CD14-positive monocyte (primary cell): ENCODE results near the gene MYO15B. TPM values are rescaled to one million over a fixed set of nuclear protein-coding genes. Genes with fewer than 3 reads are reported as not detected.

Experiments used
- DNase-seq, 3 donors: peaks; one replicate each; pipeline ENCODE4 v3.0.0-alpha.2; 2011 to 2022
- H2AFZ ChIP-seq: 2 replicates; pipeline ENCODE4 v1.6.0; 2012; ENCODE audit warnings: mild to moderate bottlenecking, low read depth, low read length, inconsistent platforms; ENCODE audit not compliant: insufficient read depth, poor library complexity, severe bottlenecking
- H3K27ac ChIP-seq, 2 donors: 1 replicate in 1 of 2; 2 replicates in 1 of 2; pipeline ENCODE4 v1.5.1; 2012 to 2013; ENCODE audit warnings: low read length in 2 of 2, control low read depth in 1 of 2, inconsistent platforms in 1 of 2, low read depth in 1 of 2, mild to moderate bottlenecking in 1 of 2
- H3K27me3 ChIP-seq, 2 donors: one replicate each; pipeline versions ENCODE4 v1.6.0 to v1.6.1; 2011 to 2013; ENCODE audit warnings: low read length in 2 of 2; ENCODE audit not compliant: control insufficient read depth in 2 of 2, insufficient read depth in 2 of 2
- H3K36me3 ChIP-seq, 2 donors: replicated peaks in 1 of 2; 1 replicate in 1 of 2; 2 replicates in 1 of 2; pipeline versions ENCODE4 v1.5.1 to v1.6.1; 2012 to 2013; ENCODE audit warnings: low read length in 2 of 2, control low read depth in 1 of 2, inconsistent platforms in 1 of 2, mild to moderate bottlenecking in 1 of 2; ENCODE audit not compliant: insufficient read depth in 2 of 2, control insufficient read depth in 1 of 2
- H3K4me1 ChIP-seq, 2 donors: 1 replicate in 1 of 2; 2 replicates in 1 of 2; pipeline versions ENCODE4 v1.5.1 to v1.6.1; 2012 to 2013; ENCODE audit warnings: low read length in 2 of 2, control low read depth in 1 of 2, inconsistent platforms in 1 of 2, mild to moderate bottlenecking in 1 of 2, moderate library complexity in 1 of 2; ENCODE audit not compliant: insufficient read depth in 2 of 2, control insufficient read depth in 1 of 2
- H3K4me2 ChIP-seq: replicated peaks from 2 replicates; pipeline ENCODE3; 2012; ENCODE audit warnings: low read length, moderate library complexity, mild to moderate bottlenecking; ENCODE audit not compliant: poor library complexity, severe bottlenecking; ENCODE audit errors: extremely low read depth
- H3K4me3 ChIP-seq, 3 experiments: fragments of 200-600 bp in 1 of 3; sonication (generic) in 1 of 3; replicated peaks in 1 of 3; 1 replicate in 2 of 3; 2 replicates in 1 of 3; pipeline ENCODE4 v1.5.1; 2011 to 2013; ENCODE audit warnings: low read length in 3 of 3, mild to moderate bottlenecking in 3 of 3, control low read depth in 2 of 3, low read depth in 2 of 3, inconsistent platforms in 1 of 3, moderate library complexity in 1 of 3
- H3K79me2 ChIP-seq: 2 replicates; pipeline ENCODE4 v1.6.0; 2012; ENCODE audit warnings: mild to moderate bottlenecking, control low read depth, inconsistent platforms, low read length, moderate library complexity; ENCODE audit not compliant: insufficient read depth
- H3K9ac ChIP-seq: 2 replicates; pipeline ENCODE4 v1.6.0; 2017; ENCODE audit warnings: low read length, mild to moderate bottlenecking; ENCODE audit not compliant: insufficient read depth, poor library complexity, severe bottlenecking
- H3K9me3 ChIP-seq, 2 donors: replicated peaks in 1 of 2; 1 replicate in 1 of 2; 2 replicates in 1 of 2; pipeline versions ENCODE4 v1.5.1 to v1.6.1; 2012 to 2013; ENCODE audit warnings: low read length in 2 of 2, control low read depth in 1 of 2; ENCODE audit not compliant: control insufficient read depth in 1 of 2, insufficient read depth in 1 of 2
- H4K20me1 ChIP-seq: 2 replicates; pipeline ENCODE4 v1.6.0; 2012; ENCODE audit warnings: mild to moderate bottlenecking, low read length, control low read depth, moderate library complexity; ENCODE audit not compliant: insufficient read depth
- H3K27ac Mint-ChIP-seq, 7 donors: one replicate each; pipeline ENCODE4 v1.8.0; 2020; ENCODE audit warnings: mild to moderate bottlenecking in 7 of 7, mixed read lengths in 7 of 7, moderate library complexity in 6 of 7, inconsistent platforms in 2 of 7
- H3K27me3 Mint-ChIP-seq, 3 donors: one replicate each; pipeline ENCODE4 v1.8.0; 2021 to 2022; ENCODE audit warnings: low read depth in 3 of 3, mild to moderate bottlenecking in 3 of 3, mixed read lengths in 3 of 3, moderate library complexity in 3 of 3, inconsistent platforms in 1 of 3
- H3K36me3 Mint-ChIP-seq, 2 donors: one replicate each; pipeline ENCODE4 v1.8.0; 2020; ENCODE audit warnings: mixed read lengths in 2 of 2, inconsistent platforms in 1 of 2, mild to moderate bottlenecking in 1 of 2
- H3K4me1 Mint-ChIP-seq: one replicate; pipeline ENCODE4 v1.8.0; 2020; ENCODE audit warnings: mild to moderate bottlenecking, mixed read lengths
- H3K4me3 Mint-ChIP-seq, 2 donors: one replicate each; pipeline ENCODE4 v1.8.0; 2020; ENCODE audit warnings: mild to moderate bottlenecking in 2 of 2, mixed read lengths in 2 of 2, moderate library complexity in 1 of 2
- H3K9me3 Mint-ChIP-seq, 7 donors: one replicate each; pipeline ENCODE4 v1.8.0; 2020 to 2022; ENCODE audit warnings: mixed read lengths in 7 of 7, mild to moderate bottlenecking in 6 of 7, moderate library complexity in 6 of 7, inconsistent platforms in 2 of 7
- WGBS: methylation state at CpG from one replicate; pipeline ENCODE4 v1.1.5; 2013; ENCODE audit warnings: missing lambda C conversion rate; ENCODE audit not compliant: insufficient coverage; 5-methylcytosine and 5-hydroxymethylcytosine counted together
- intact Hi-C, 2 donors: fragments of 100-400 bp; cut with micrococcal nuclease; formaldehyde crosslinking; loops; one replicate each; pipeline versions ENCODE4 v1.15.0 to v1.15.1; 2023
- polyA plus RNA-seq, 3 donors: library from polyadenylated mRNA; depleted of rRNA in 1 of 3; unstranded in 2 of 3; stranded (reverse) in 1 of 3; fragments of 300-500 nt in 2 of 3; fragments of >200 nt in 1 of 3; fragmentation: Illumina TruSeq in 2 of 3; gene quantifications; 1 replicate in 2 of 3; 2 replicates in 1 of 3; pipeline ENCODE4 v1.2.3, GENCODE V29; 2012 to 2021
- TF ChIP-seq, protein P1 (sequence below): fragments of 200-600 bp; IDR thresholded peaks from one replicate; pipeline ENCODE4 v1.8.0; 2022; ENCODE audit warnings: antibody characterized with exemption, mild to moderate bottlenecking

Gene MYO15B
- polyA plus RNA-seq, 3 donors, result 0.17 to 596 (median 0.62) TPM

DNA sequence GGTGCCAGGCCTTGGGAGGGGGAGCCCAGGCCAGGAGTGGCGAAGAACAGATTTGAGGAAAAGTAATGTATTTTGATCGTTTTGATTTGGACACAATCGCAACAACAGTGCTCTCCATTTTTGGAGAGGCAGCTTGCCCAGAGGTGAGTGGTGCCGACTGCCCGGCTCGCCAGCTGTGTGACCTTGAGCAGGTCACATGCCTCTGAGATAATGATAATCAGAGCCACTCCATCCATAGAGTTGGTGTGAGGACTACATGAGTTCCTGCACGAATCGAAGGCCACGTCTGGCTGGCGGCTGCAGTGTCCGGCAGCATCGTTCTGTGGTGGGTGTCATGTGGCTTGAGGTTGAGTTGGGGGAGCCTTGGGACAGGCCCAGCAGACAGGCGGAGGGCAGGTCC, 41.4 kb upstream of the MYO15B start:
- peaks cover under 1% of the 10 kb centered on the region for H3K4me1 Mint-ChIP-seq
- no peak overlapping the region for H3K9ac ChIP-seq

DNA sequence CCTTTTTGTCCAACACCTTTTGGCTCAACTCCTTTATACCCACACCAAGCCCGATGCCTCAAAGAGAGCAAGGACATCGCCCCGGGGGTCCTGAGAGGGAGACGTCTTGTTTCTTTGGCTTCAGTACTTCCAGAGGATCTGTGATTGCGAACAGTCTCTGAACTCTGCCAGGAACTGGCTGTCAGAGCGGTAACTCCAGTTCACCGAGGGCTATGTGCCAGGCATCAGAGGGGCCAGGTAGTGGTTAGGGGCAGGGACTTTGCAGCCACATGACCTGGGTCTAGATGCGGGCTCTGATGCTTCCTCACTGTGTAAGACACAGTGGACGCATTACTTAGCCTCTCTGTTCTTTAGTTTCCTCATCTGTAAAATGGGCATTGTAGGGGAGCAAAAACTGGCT, 40.5 kb upstream of the MYO15B start:
- no peaks in the 10 kb centered on the region for H3K36me3 Mint-ChIP-seq
- intact Hi-C loops, result no loop called here
- WGBS, result 96% methylated on average over 7 of the region's 9 CpGs

More for the DNA sequence above, 41.4 kb upstream of the MYO15B start:
- no peaks in the 10 kb centered on the region for H3K27me3 ChIP-seq
- DNase-seq, result no peak
- 96% methylated on average over 9 of the region's 13 CpGs for WGBS
- H3K27ac Mint-ChIP-seq, result no peak overlapping the region
- H3K27me3 Mint-ChIP-seq, result peaks cover 0 to 7% (median 1%) of the 10 kb centered on the region in 3 donors
- H3K9me3 Mint-ChIP-seq, result peaks cover 0 to 2% (median 0%) of the 10 kb centered on the region in 7 donors
- H2AFZ ChIP-seq, result no peak overlapping the region
- peaks cover 0 to under 1% of the 10 kb centered on the region in 2 donors for H3K4me1 ChIP-seq
- H3K4me2 ChIP-seq, result no peak overlapping the region
- intact Hi-C loops, result no loop called here
- no peaks in the 10 kb centered on the region for H3K9me3 ChIP-seq
- H3K36me3 Mint-ChIP-seq, result no peaks in the 10 kb centered on the region
- H3K4me3 Mint-ChIP-seq, result no peak overlapping the region
- H3K79me2 ChIP-seq, result no peaks in the 10 kb centered on the region
- H3K4me3 ChIP-seq, result no peak overlapping the region
- H3K36me3 ChIP-seq, result no peaks in the 10 kb centered on the region
- TF ChIP-seq, protein P1, sequence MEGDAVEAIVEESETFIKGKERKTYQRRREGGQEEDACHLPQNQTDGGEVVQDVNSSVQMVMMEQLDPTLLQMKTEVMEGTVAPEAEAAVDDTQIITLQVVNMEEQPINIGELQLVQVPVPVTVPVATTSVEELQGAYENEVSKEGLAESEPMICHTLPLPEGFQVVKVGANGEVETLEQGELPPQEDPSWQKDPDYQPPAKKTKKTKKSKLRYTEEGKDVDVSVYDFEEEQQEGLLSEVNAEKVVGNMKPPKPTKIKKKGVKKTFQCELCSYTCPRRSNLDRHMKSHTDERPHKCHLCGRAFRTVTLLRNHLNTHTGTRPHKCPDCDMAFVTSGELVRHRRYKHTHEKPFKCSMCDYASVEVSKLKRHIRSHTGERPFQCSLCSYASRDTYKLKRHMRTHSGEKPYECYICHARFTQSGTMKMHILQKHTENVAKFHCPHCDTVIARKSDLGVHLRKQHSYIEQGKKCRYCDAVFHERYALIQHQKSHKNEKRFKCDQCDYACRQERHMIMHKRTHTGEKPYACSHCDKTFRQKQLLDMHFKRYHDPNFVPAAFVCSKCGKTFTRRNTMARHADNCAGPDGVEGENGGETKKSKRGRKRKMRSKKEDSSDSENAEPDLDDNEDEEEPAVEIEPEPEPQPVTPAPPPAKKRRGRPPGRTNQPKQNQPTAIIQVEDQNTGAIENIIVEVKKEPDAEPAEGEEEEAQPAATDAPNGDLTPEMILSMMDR, result no peak
- no peaks in the 10 kb centered on the region for H4K20me1 ChIP-seq
- no peak overlapping the region for H3K27ac ChIP-seq

More for the DNA sequence above, 40.5 kb upstream of the MYO15B start:
- H3K27ac Mint-ChIP-seq, result no peak overlapping the region
- peaks cover 0 to 2% (median 0%) of the 10 kb centered on the region in 7 donors for H3K9me3 Mint-ChIP-seq
- no peak overlapping the region for H3K4me3 Mint-ChIP-seq
- H3K4me3 ChIP-seq, result no peak overlapping the region
- H3K9me3 ChIP-seq, result no peaks in the 10 kb centered on the region
- no peaks in the 10 kb centered on the region for H3K36me3 ChIP-seq
- no peaks in the 10 kb centered on the region for H3K27me3 ChIP-seq
- H3K27ac ChIP-seq, result no peak overlapping the region
- H3K9ac ChIP-seq, result no peak overlapping the region
- H2AFZ ChIP-seq, result no peak overlapping the region
- TF ChIP-seq, protein P1, result no peak
- no peaks in the 10 kb centered on the region for H4K20me1 ChIP-seq
- H3K27me3 Mint-ChIP-seq, result peaks cover 0 to 5% (median 0%) of the 10 kb centered on the region in 3 donors
- H3K4me2 ChIP-seq, result no peak overlapping the region
- H3K4me1 ChIP-seq, result no peaks in the 10 kb centered on the region
- no peak for DNase-seq
- H3K4me1 Mint-ChIP-seq, result no peaks in the 10 kb centered on the region
- no peaks in the 10 kb centered on the region for H3K79me2 ChIP-seq
